A549 treated with AZD9567 at 1 μM for 4 hours (cell line): ENCODE data around the gene LAMTOR2. TPM values are rescaled to one million over a fixed set of nuclear protein-coding genes. Genes with fewer than 3 reads are reported as not detected.

Source experiments
- total RNA-seq: library from RNA; stranded (reverse); fragments of 200-300 nt; extraction: Qiagen RNA extraction; gene quantifications from 5 replicates; pipeline ENCODE4 v1.2.3, GENCODE V29; 2022; ENCODE audit not compliant: insufficient read depth

The LAMTOR2 gene
- 129 to 164 TPM (median 158 TPM) in 5 replicates for total RNA-seq

DNA sequence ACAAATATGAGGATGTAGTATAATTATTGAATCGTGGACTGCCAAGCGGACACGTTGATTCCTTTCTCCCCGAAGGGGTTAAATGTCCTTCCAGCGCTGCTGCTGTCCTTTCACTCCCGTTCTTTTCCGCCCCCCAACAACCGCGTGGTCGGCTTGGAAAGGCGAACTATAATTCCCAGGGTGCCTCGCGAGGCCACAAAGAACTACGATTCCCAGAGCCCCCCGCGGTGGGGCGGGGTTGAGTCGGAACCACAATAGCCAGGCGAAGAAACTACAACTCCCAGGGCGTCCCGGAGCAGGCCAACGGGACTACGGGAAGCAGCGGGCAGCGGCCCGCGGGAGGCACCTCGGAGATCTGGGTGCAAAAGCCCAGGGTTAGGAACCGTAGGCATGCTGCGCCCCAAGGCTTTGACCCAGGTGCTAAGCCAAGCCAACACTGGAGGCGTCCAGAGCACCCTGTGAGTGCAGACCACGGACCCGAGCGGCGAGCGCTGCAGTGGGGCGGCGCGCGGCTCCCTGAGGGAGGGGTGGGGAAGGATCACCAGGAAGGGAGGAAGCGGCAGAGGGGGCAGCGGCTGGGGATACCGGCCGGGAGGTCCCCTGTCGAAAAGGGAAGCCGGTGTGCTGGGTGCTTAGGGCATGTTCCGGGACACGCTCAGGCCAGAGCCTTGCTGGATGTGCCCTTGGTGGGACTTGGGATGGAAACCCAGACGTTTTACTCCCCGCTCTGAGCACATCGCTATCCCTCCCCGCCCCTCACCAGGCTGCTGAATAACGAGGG lies at the start of gene LAMTOR2:
TSS of gene LAMTOR2 (plus strand) at position 283 of the 781 bp plus-strand sequence. CDS start at position 391, 108 bp downstream.

DNA sequence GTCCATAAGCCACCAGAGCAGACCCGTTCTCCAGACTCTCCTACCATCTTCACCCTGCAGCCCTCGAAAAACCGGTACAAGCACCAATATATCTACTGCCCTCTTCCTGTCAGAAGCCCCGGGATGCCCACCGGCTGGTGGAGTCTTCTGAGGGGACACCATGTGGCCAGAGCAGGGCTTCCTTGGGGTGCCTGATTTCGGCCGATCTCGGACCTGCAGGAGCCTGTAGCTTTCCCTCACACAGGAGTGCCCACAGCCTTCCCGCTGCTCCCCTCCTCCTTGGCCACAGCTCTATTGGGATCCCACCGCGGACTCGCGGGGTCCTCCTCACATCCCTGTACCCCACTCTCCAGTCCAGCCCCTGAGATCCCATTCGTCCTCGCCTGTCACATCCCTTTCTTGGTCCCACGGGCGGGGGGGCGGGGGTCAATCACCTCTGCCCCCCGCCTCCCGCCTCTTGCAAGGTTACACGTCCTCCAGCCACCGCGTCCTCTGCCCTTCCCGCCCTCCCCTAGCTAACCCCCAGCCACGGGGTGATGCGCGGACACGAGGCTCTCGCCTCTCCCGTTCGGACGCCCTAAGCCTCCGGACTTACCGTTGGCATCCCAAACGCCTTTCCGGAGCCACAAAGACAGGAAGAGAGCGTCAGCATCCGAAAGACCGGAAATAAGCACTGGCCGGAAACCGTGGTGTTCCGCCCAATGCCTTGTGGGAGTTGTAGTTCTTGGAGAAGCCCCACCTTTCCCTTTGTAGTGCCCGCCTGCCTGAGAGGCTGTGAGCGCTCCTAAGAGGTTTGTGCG lies 34.1 kb upstream of the LAMTOR2 start, which contains the start of gene SSR2:
TSS of gene SSR2 (minus strand) at position 659 of the 800 bp plus-strand sequence. CDS start 784 bp downstream, outside the sequence.

DNA sequence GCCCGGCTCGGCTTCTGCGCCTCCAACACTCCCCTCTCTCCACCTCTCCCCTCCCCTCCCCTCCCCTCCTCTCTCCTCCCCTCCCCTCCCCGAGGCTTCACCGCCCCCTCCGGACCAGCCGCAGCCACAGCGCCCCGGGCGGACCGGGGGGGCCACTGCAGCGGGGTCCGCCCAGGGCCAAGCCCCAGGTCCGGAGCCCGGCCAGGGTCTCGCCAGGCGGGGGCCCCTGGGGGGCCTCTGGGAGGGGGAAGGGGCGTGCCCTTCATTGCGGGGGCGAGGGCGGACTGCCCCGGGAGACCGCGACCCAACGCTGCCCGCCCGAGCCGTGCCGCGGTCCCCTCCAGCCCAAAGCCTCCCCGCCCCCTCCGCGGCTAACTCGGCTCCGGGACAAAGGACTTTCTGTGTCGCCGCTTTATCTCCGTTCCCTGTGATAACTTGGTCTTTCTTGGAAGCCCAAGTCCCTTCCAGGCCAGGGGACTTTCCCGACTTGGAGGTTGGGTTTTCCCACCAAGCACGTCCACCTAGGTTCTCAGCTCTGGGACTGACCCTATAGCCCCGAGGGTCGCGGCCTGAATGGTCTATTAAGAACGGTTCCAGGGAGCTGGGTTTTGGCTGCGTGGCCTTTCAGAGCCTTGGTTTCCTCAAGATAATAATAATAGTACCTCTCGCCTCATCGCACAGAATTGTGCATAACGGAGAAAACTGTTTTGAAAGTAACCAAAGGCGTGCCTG lies 648 bp upstream of the LAMTOR2 start, which contains the start of gene UBQLN4:
TSS of gene UBQLN4 (minus strand) at position 31 of the 732 bp plus-strand sequence. CDS start 97 bp downstream, outside the sequence.

DNA sequence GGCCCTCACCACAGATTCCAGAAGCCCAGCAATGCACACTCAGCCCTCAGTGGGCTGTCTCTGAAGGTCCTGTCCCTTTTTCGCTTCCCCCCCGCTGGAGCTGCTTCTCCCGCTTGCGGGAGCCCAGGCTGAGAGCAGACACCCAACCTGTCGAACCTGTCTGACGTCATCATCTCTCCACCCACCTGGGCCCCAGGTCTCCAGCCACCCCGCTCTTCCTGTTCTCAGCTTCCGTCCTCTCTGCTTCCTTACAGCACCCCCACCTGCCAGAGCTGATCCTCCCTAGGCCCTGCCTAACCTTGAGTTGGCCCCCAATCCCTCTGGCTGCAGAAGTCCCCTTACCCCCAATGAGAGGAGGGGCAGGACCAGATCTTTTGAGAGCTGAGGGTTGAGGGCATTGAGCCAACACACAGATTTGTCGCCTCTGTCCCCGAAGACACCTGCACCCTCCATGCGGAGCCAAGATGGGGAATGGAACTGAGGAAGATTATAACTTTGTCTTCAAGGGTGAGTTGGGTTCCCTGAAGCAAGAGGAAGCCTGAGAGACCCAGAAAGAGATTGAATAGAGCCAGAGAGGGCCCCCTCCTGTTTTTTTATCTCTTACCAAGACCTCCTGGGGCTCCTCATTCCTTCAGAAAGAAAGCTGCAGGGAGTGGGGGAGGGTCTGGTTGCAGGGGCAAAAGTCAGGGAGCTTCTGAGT lies 6.5 kb downstream of the LAMTOR2 start, which contains the start of gene RAB25:
TSS of gene RAB25 (plus strand) at position 224 of the 700 bp plus-strand sequence. CDS start at position 465, 241 bp downstream.

DNA sequence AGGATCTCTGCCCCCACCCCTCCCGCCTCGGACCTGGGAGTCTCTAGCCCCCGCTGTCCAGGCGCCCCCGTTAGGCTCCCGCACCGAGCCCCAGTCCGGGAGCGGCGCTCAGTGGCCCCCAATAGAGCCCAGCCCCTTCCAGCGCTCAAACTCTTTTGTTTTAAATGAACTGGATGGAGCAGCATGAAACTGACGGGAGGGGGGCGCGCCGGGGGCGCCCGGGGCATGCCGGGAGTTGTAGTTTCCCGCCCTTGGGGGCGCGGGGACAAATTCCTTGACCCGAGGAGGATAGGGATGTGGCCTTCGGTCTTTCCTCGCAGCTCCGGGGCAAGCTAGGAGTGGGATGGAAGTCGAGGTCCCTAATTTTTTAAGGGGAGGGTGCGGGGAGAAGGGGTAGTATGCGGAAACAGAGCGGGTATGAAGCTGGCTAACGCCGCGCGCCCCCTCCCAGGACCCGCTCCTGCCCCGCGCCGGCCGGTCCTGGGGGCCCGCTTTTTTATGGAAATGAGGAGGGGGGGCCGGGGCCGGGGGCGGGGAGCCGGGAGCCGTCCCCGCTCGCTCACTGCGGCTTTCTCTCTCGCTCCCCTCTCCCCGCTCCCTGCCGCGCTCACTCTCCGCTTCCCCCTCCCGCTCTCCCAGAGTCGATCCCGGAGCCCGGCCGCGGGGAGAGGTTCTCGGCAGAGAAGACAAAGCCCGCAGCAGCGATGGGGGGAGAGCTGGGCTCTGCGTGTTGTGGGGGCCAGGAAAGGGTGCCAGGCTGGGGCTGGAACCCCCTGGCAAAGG lies 27.9 kb downstream of the LAMTOR2 start, which contains the start of gene MEX3A:
TSS of gene MEX3A (minus strand) at position 157 of the 783 bp plus-strand sequence. CDS start 467 bp downstream, outside the sequence.

Other genes with a start within 250 kb of the LAMTOR2 start
- 11.3 to 16.5 TPM (median 15.0 TPM) in 5 replicates for gene GON4L, start 197.6 kb upstream of the LAMTOR2 start, total RNA-seq
- 1.1 to 1.3 TPM (median 1.2 TPM) in 5 replicates for gene SYT11, start 195.2 kb upstream of the LAMTOR2 start, total RNA-seq
- 11.4 to 22.1 TPM (median 20.9 TPM) in 5 replicates for gene RIT1, start 143.4 kb upstream of the LAMTOR2 start, total RNA-seq
- gene KHDC4, start 120.4 kb upstream of the LAMTOR2 start, total RNA-seq = 16.5 to 26.8 TPM (median 24.4 TPM) in 5 replicates
- gene RXFP4, start 113.1 kb upstream of the LAMTOR2 start, total RNA-seq = not detected in 5 replicates
- 28.7 to 34.5 TPM (median 32.0 TPM) in 5 replicates for gene ARHGEF2, start 76.2 kb upstream of the LAMTOR2 start, total RNA-seq
- gene SSR2, start 33.8 kb upstream of the LAMTOR2 start, total RNA-seq = 256 to 265 TPM (median 262 TPM) in 5 replicates
- 36.3 to 42.3 TPM (median 39.8 TPM) in 5 replicates for gene UBQLN4, start 984 bp upstream of the LAMTOR2 start, total RNA-seq
- not detected in 5 replicates for gene RAB25, start 6.4 kb downstream of the LAMTOR2 start, total RNA-seq
- 0.82 to 2.4 TPM (median 1.4 TPM) in 5 replicates for gene MEX3A, start 27.7 kb downstream of the LAMTOR2 start, total RNA-seq
- 534 to 757 TPM (median 712 TPM) in 5 replicates for gene LMNA, start 59.9 kb downstream of the LAMTOR2 start, total RNA-seq
- 0.31 to 0.50 TPM (median 0.38 TPM) in 4 of 5 replicates, not detected in the other for gene SEMA4A, start 98.8 kb downstream of the LAMTOR2 start, total RNA-seq
- 27.3 to 32.4 TPM (median 30.7 TPM) in 5 replicates for gene SLC25A44, start 139.3 kb downstream of the LAMTOR2 start, total RNA-seq
- gene PMF1, start 158.2 kb downstream of the LAMTOR2 start, total RNA-seq = 44.2 to 63.0 TPM (median 61.4 TPM) in 5 replicates
- gene BGLAP, start 187.4 kb downstream of the LAMTOR2 start, total RNA-seq = 0.26 to 0.41 TPM (median 0.29 TPM) in 4 of 5 replicates, not detected in the other
- 1.5 to 6.6 TPM (median 5.3 TPM) in 5 replicates for gene PAQR6, start 193.3 kb downstream of the LAMTOR2 start, total RNA-seq
- gene SMG5, start 228.0 kb downstream of the LAMTOR2 start, total RNA-seq = 35.1 to 49.4 TPM (median 47.9 TPM) in 5 replicates
- 7.0 to 9.1 TPM (median 8.2 TPM) in 5 replicates for gene TMEM79, start 229.5 kb downstream of the LAMTOR2 start, total RNA-seq
- 40.7 to 44.9 TPM (median 42.6 TPM) in 5 replicates for gene GLMP, start 240.9 kb downstream of the LAMTOR2 start, total RNA-seq
- not detected in 5 replicates for gene VHLL, start 244.5 kb downstream of the LAMTOR2 start, total RNA-seq